Nephron progenitor cell (in vitro differentiated cells): ENCODE data around the gene FAM3D.
A peak's percentile ranks its signal among the peaks of the same experiment; 100 is the strongest.
"Not testable (repeated sequence)": the region's sequence is repeated elsewhere in the genome, so short reads cannot be mapped to it uniquely, and the experiment has no call there.

ENCODE experiments used
- DNase-seq: peaks from one replicate; pipeline ENCODE4 v3.0.0; 2021
- H3K27ac Mint-ChIP-seq: 2 replicates; pipeline ENCODE4 v1.8.0; 2021; ENCODE audit warnings: mild to moderate bottlenecking, moderate library complexity, mixed read lengths
- H3K27me3 Mint-ChIP-seq: 2 replicates; pipeline ENCODE4 v1.8.0; 2021; ENCODE audit warnings: mild to moderate bottlenecking, low read depth, mixed read lengths; ENCODE audit not compliant: poor library complexity
- H3K36me3 Mint-ChIP-seq: 2 replicates; pipeline ENCODE4 v1.8.0; 2021; ENCODE audit warnings: low read depth, mixed read lengths
- H3K4me1 Mint-ChIP-seq: 2 replicates; pipeline ENCODE4 v1.8.0; 2021; ENCODE audit warnings: mixed read lengths
- H3K4me3 Mint-ChIP-seq: 2 replicates; pipeline ENCODE4 v1.8.0; 2021; ENCODE audit warnings: mild to moderate bottlenecking, moderate library complexity, mixed read lengths
- H3K9me3 Mint-ChIP-seq: 2 replicates; pipeline ENCODE4 v1.8.0; 2021; ENCODE audit warnings: mild to moderate bottlenecking, moderate library complexity, mixed read lengths
- CTCF ChIP-seq: fragments of 200-600 bp; sonication (generic); IDR thresholded peaks from 2 replicates; pipeline ENCODE4 v1.5.0; 2021; ENCODE audit warnings: antibody characterized with exemption

The FAM3D gene

GRCh38 chr3:58679974-58680666 is 13.5 kb upstream of the FAM3D start:
- peak overlapping the region; percentile 36 for H3K27ac Mint-ChIP-seq
- peaks cover 6% of the 10 kb centered on the region for H3K27me3 Mint-ChIP-seq
- no peak for DNase-seq
- H3K36me3 Mint-ChIP-seq, result peaks cover 26% of the 10 kb centered on the region
- TF ChIP-seq CTCF, result no peak
- H3K4me3 Mint-ChIP-seq, result no peak overlapping the region
- H3K9me3 Mint-ChIP-seq, result peaks cover 47% of the 10 kb centered on the region
- peaks cover 21% of the 10 kb centered on the region for H3K4me1 Mint-ChIP-seq

- no peak for DNase-seq
- Mint-ChIP-seq H3K9me3 (peaks cover 53% of the 10 kb centered on the region), H3K27ac (no peak overlapping the region), H3K36me3 (peaks cover 25% of the 10 kb centered on the region), H3K27me3 (peaks cover 6% of the 10 kb centered on the region), H3K4me3 (no peak overlapping the region), H3K4me1 (peaks cover 21% of the 10 kb centered on the region)
- TF ChIP-seq CTCF, result no peak
Observed at GRCh38 chr3:58679446-58679845, 12.9 kb upstream of the FAM3D start.

DNA sequence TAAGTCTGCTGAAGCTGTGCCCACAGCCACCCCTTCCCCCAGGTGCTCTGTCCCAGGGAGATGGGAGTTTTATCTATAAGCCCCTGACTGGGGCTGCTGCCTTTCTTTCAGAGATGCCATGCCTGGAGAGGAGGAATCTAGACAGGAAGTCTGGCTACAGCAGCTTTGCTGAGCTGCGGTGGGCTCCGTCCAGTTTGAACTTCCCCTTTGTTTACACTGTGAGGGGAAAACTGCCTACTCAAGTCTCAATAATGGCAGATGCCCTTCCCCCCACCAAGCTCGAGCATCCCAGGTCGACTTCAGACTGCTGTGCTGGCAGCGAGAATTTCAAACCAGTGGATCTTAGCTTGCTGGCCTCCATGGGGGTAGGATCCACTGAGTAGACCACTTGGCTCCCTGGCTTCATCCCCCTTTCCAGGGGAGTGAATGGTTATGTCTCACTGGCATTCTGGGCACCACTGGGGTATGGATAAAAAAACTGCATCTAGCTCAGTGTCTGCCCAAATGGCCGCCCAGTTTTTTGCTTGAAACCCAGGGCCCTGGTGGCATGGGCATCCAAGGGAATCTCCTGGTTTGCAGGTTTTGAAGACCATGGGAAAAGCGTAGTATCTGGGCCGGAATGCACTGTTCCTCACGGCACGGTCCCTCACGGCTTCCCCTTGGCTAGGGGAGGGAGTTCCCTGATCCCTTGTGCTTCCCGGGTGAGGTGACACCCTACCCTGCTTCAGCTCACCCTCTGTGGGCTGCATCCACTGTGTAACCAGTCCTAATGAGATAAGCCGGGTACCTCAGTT is 11.8 kb upstream of the FAM3D start:
- peaks cover 21% of the 10 kb centered on the region for H3K4me1 Mint-ChIP-seq
- H3K36me3 Mint-ChIP-seq, result peaks cover 16% of the 10 kb centered on the region
- H3K27me3 Mint-ChIP-seq, DNase-seq, H3K27ac Mint-ChIP-seq, H3K4me3 Mint-ChIP-seq: not testable (repeated sequence)
- H3K9me3 Mint-ChIP-seq, result peaks cover 58% of the 10 kb centered on the region

- H3K27ac Mint-ChIP-seq, result no peak overlapping the region
Observed at GRCh38 chr3:58672880-58673279, 6.3 kb upstream of the FAM3D start.

GRCh38 chr3:58672451-58672850 is 5.9 kb upstream of the FAM3D start:
- DNase-seq, result no peak
- TF ChIP-seq CTCF, result no peak
- peaks cover 7% of the 10 kb centered on the region for H3K36me3 Mint-ChIP-seq

More at GRCh38 chr3:58672880-58673279, 6.3 kb upstream of the FAM3D start:
- H3K4me1 Mint-ChIP-seq, result peaks cover 11% of the 10 kb centered on the region
- peaks cover 11% of the 10 kb centered on the region for H3K36me3 Mint-ChIP-seq
- no peak for DNase-seq
- H3K4me3 Mint-ChIP-seq, result no peak overlapping the region
- no peak for TF ChIP-seq CTCF
- H3K9me3 Mint-ChIP-seq, result peaks cover 46% of the 10 kb centered on the region
- peaks cover 17% of the 10 kb centered on the region for H3K27me3 Mint-ChIP-seq

DNA sequence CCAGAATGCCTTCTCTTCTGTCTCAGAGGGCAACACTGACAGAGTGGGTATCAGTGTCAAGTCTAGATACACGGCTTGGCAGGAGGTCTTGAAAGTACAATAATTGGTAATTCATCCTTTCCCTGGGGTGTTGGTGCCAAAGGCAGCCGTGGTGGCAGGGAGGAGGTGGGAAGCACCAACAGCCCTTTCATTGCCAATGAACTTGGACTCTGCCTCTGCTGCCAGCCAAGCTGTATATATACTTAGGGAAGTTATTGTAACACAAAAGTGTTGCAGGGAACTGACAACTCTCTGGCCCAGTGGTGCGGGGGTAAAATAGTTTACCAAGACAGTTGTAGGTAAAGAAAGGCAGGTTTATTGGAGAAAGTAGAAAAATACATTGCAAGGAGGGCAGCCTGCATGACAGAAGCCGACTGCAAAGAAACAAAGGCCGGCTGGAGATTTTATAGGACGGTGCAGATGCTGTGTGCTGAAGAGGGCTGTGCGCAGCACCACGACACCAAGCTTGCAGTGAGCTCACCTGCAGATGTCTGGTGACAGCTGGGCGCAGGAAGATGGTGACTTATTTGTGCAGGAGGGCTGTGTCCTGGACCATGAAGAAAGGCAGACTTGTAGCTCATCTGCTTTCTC is 4.0 kb upstream of the FAM3D start:
- Mint-ChIP-seq H3K9me3 (peaks cover 26% of the 10 kb centered on the region), H3K27ac (no peak overlapping the region), H3K36me3 (no peaks in the 10 kb centered on the region), H3K27me3 (peaks cover 13% of the 10 kb centered on the region), H3K4me3 (no peak overlapping the region), H3K4me1 (peaks cover 12% of the 10 kb centered on the region)
- TF ChIP-seq CTCF, result no peak
- no peak for DNase-seq

More at GRCh38 chr3:58672451-58672850, 5.9 kb upstream of the FAM3D start:
- Mint-ChIP-seq H3K9me3 (peaks cover 42% of the 10 kb centered on the region), H3K4me3 (no peak overlapping the region), H3K27ac (no peak overlapping the region), H3K4me1 (peaks cover 12% of the 10 kb centered on the region), H3K27me3 (peaks cover 17% of the 10 kb centered on the region)
